Endothelial cell of umbilical vein (primary cell): Measurements from ENCODE around the gene CAMTA1. TPM values are rescaled to one million over a fixed set of nuclear protein-coding genes. Genes with fewer than 3 reads are reported as not detected.

Experiments used
- BruUV-seq: library from RNA; stranded (reverse); fragments of 400-500 nt; replicated peaks from 2 replicates; lab custom pipeline; 2021; lab: Mats Ljungman, UMichigan
- CTCF ChIA-PET: fragments of 300-600, 350-600 bp; sonication (Branson Sonifier 250); formaldehyde crosslinking; loops from one replicate; lab custom pipeline; 2021; ENCODE audit warnings: antibody characterized with exemption, inconsistent platforms; lab: Charles Lee
- POLR2A ChIA-PET: fragments of 300-600, 350-600 bp; sonication (Branson Sonifier 250); formaldehyde crosslinking; loops from one replicate; lab custom pipeline; 2021; ENCODE audit warnings: antibody characterized with exemption, inconsistent platforms; lab: Charles Lee
- DNase-seq: peaks from one replicate; pipeline ENCODE4 v3.0.0-alpha.2; 2011; ENCODE audit warnings: low read depth, low spot score
- FAIRE-seq: peaks from 2 replicates; lab custom pipeline; 2011; peaks lifted over from hg19 to GRCh38; lab: Jason Lieb, UNC
- H2AFZ ChIP-seq: 2 replicates; pipeline ENCODE4 v1.6.0; 2012; ENCODE audit warnings: low read depth, low read length, control low read depth, inconsistent platforms
- H3K27ac ChIP-seq: 2 replicates; pipeline ENCODE4 v1.5.1; 2011; ENCODE audit warnings: low read depth, mild to moderate bottlenecking, control low read depth, low read length, moderate library complexity; ENCODE audit not compliant: insufficient read depth
- H3K27me3 ChIP-seq, 2 experiments: 2 replicates each; pipeline versions ENCODE4 v1.6.0 to v1.6.1; 2011; ENCODE audit warnings: low read length in 2 of 2, mixed read lengths in 1 of 2; ENCODE audit not compliant: control insufficient read depth in 2 of 2, insufficient read depth in 2 of 2
- H3K36me3 ChIP-seq, 2 experiments: 2 replicates in 1 of 2; 3 replicates in 1 of 2; pipeline ENCODE4 v1.5.1; 2011; ENCODE audit warnings: low read length in 2 of 2, mild to moderate bottlenecking in 1 of 2, moderate library complexity in 1 of 2; ENCODE audit not compliant: control insufficient read depth in 2 of 2, insufficient read depth in 2 of 2; ENCODE audit errors: extremely low read depth in 1 of 2
- H3K4me1 ChIP-seq: 3 replicates; pipeline ENCODE4 v1.5.1; 2011; ENCODE audit warnings: mild to moderate bottlenecking, low read length; ENCODE audit not compliant: control insufficient read depth, insufficient read depth; ENCODE audit errors: extremely low read depth
- H3K4me2 ChIP-seq: 2 replicates; pipeline ENCODE4 v1.6.1; 2011; ENCODE audit warnings: low read length, control low read depth, mixed read lengths; ENCODE audit not compliant: insufficient read depth
- H3K4me3 ChIP-seq, 3 experiments: fragments of 200-600 bp in 1 of 3; sonication (generic), shearing (Covaris generic) in 1 of 3; replicated peaks in 1 of 3; 2 replicates each; pipeline ENCODE4 v1.5.1; 2011 to 2016; ENCODE audit warnings: control low read depth in 3 of 3, low read length in 3 of 3, mild to moderate bottlenecking in 2 of 3, inconsistent platforms in 1 of 3, low read depth in 1 of 3, moderate library complexity in 1 of 3; ENCODE audit not compliant: insufficient read depth in 1 of 3
- H3K79me2 ChIP-seq: 2 replicates; pipeline ENCODE4 v1.6.0; 2012; ENCODE audit warnings: low read length, inconsistent platforms; ENCODE audit not compliant: control insufficient read depth, insufficient read depth
- H3K9ac ChIP-seq: replicated peaks from 2 replicates; pipeline ENCODE3; 2011; ENCODE audit warnings: low read length, control low read depth; ENCODE audit not compliant: insufficient read depth; ENCODE audit errors: extremely low read depth
- H3K9me1 ChIP-seq: replicated peaks from 3 replicates; pipeline ENCODE4 v1.6.0; 2011; ENCODE audit warnings: mild to moderate bottlenecking, low read length; ENCODE audit not compliant: control insufficient read depth, insufficient read depth; ENCODE audit errors: extremely low read depth
- H3K9me3 ChIP-seq: replicated peaks from 2 replicates; pipeline ENCODE4 v1.5.1; 2012; ENCODE audit warnings: low read length, inconsistent platforms; ENCODE audit not compliant: control insufficient read depth, insufficient read depth
- H4K20me1 ChIP-seq: replicated peaks from 2 replicates; pipeline ENCODE3; 2011; ENCODE audit warnings: mild to moderate bottlenecking, low read length; ENCODE audit not compliant: control insufficient read depth, insufficient read depth; ENCODE audit errors: extremely low read depth
- CTCF ChIP-seq, 2 donors: IDR thresholded peaks; 1 replicate in 1 of 2; 2 replicates in 1 of 2; pipeline ENCODE4 v1.5.1; 2011; ENCODE audit warnings: low read length in 2 of 2, mild to moderate bottlenecking in 2 of 2, moderate library complexity in 2 of 2, control low read depth in 1 of 2, inconsistent platforms in 1 of 2, low read depth in 1 of 2; ENCODE audit not compliant: insufficient read depth in 1 of 2; ENCODE audit errors: extremely low read depth in 1 of 2
- EZH2 ChIP-seq: IDR thresholded peaks from 2 replicates; pipeline ENCODE4 v1.6.1; 2012; ENCODE audit warnings: borderline replicate concordance, low read depth, mild to moderate bottlenecking, moderate library complexity, low read length, inconsistent platforms; ENCODE audit not compliant: severe bottlenecking
- FOS ChIP-seq: IDR thresholded peaks from 2 replicates; pipeline ENCODE4 v1.6.1; 2011; ENCODE audit warnings: mild to moderate bottlenecking, low read length, moderate library complexity, borderline replicate concordance; ENCODE audit not compliant: insufficient read depth
- GATA2 ChIP-seq: IDR thresholded peaks from 2 replicates; pipeline ENCODE4 v1.7.0; 2011; ENCODE audit warnings: low read depth, mild to moderate bottlenecking, moderate library complexity, mixed read lengths, low read length; ENCODE audit not compliant: insufficient read length, insufficient read depth
- JUN ChIP-seq: IDR thresholded peaks from 2 replicates; pipeline ENCODE4 v1.6.1; 2011; ENCODE audit warnings: borderline replicate concordance, low read depth; ENCODE audit not compliant: insufficient read length, insufficient read depth
- MYC ChIP-seq: IDR thresholded peaks from one replicate; pipeline ENCODE4 v1.6.1; 2011; ENCODE audit warnings: mild to moderate bottlenecking, low read depth, low read length
- POLR2A ChIP-seq: IDR thresholded peaks from 2 replicates; pipeline ENCODE4 v1.6.1; 2012; ENCODE audit warnings: low read depth, mild to moderate bottlenecking, control low read depth, low read length
- POLR2AphosphoS5 ChIP-seq: IDR thresholded peaks from 2 replicates; pipeline ENCODE4 v1.6.1; 2012; ENCODE audit warnings: low read depth, mild to moderate bottlenecking, control low read depth, low read length, moderate library complexity; ENCODE audit not compliant: insufficient read depth
- dilution Hi-C: fragments of 300-500 bp; cut with MboI; formaldehyde crosslinking; loops from one replicate; pipeline ENCODE4 v1.15.0; 2019; ENCODE audit warnings: low sequenced_read_pairs; ENCODE audit not compliant: extremely low pct_ligation_motif_present
- intact Hi-C: fragments of 100-400 bp; cut with micrococcal nuclease; formaldehyde crosslinking; loops from one replicate; pipeline ENCODE4 v1.10.0; 2022
- polyA plus RNA-seq, 4 experiments: library from polyadenylated mRNA; depleted of rRNA in 3 of 4; stranded (reverse) in 3 of 4; unstranded in 1 of 4; fragments of >200 nt; gene quantifications; 2 replicates each; pipeline versions ENCODE4 v1.2.1 to v1.2.3, GENCODE V29; 2011 to 2012; ENCODE audit warnings: missing spikeins in 1 of 4
- total RNA-seq: library from RNA; stranded (reverse); gene quantifications from 2 replicates; pipeline ENCODE4 v1.2.3, GENCODE V29; 2021
- TF ChIP-seq, protein P1 (sequence below): IDR thresholded peaks from 2 replicates; pipeline ENCODE4 v1.6.1; 2011; ENCODE audit not compliant: insufficient read depth, insufficient read length

The CAMTA1 gene
- total and polyA plus RNA-seq, 2 donors (not counting 3 experiments of a cell fraction or from before 2014, with no cell fraction given) = 50.8 to 92.7 TPM

- H4K20me1 ChIP-seq = no peaks in the 10 kb centered on the region
- H3K9me3 ChIP-seq = no peaks in the 10 kb centered on the region
- DNase-seq (no peak), FAIRE-seq (no peak)
- H3K9me1 ChIP-seq = no peaks in the 10 kb centered on the region
- intact Hi-C loops (no loop called here), dilution Hi-C loops (no loop called here)
- H3K4me3 ChIP-seq = no peak overlapping the region
- H3K27ac ChIP-seq = no peak overlapping the region
- H3K4me2 ChIP-seq = no peak overlapping the region
- POLR2A ChIA-PET = no interaction called here
- no peaks in the 10 kb centered on the region for H3K79me2 ChIP-seq
- no peak overlapping the region for H2AFZ ChIP-seq
- TF ChIP-seq CTCF (IDR thresholded peaks at IDR 0.05; ENCODE audit: extremely low read depth in 1 of 2, insufficient read depth in 1 of 2, low read depth in 1 of 2, low read length in 2 of 2) = no peak
- TF ChIP-seq GATA2 = no peak
- no peak for TF ChIP-seq POLR2A
- TF ChIP-seq, protein P1, sequence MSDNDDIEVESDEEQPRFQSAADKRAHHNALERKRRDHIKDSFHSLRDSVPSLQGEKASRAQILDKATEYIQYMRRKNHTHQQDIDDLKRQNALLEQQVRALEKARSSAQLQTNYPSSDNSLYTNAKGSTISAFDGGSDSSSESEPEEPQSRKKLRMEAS = no peak
- TF ChIP-seq JUN = no peak
- no peak for TF ChIP-seq EZH2
- no peak for TF ChIP-seq POLR2AphosphoS5
- no peak for TF ChIP-seq FOS
- no peak for TF ChIP-seq MYC
- no peak overlapping the region for H3K9ac ChIP-seq
- no peaks in the 10 kb centered on the region for H3K36me3 ChIP-seq
- BruUV-seq = no TSS peak
- no peaks in the 10 kb centered on the region for H3K27me3 ChIP-seq
- CTCF ChIA-PET = interaction anchor here (1.4 kb wide), 2 partner anchors 24 to 52 kb away, joined by 5 read pairs; no protein-coding TSS in a partner anchor
- H3K4me1 ChIP-seq = no peaks in the 10 kb centered on the region
Measured at GRCh38 chr1:7018351-7018750, 233.1 kb downstream of the CAMTA1 start.
